Type B pancreatic cell (in vitro differentiated cells): ENCODE data around the gene HDLBP. TPM values are rescaled to one million over a fixed set of nuclear protein-coding genes. Genes with fewer than 3 reads are reported as not detected.

Experiments used
- DNase-seq: peaks from one replicate; pipeline ENCODE4 v3.0.0; 2021; ENCODE audit warnings: mixed read lengths; ENCODE audit not compliant: unreplicated experiment; ENCODE audit errors: extremely low spot score
- H3K27ac Mint-ChIP-seq: 2 replicates; pipeline ENCODE4 v1.8.0; 2021; ENCODE audit warnings: mild to moderate bottlenecking, mixed read lengths
- H3K27me3 Mint-ChIP-seq: 2 replicates; pipeline ENCODE4 v1.8.0; 2021; ENCODE audit warnings: mixed read lengths
- H3K36me3 Mint-ChIP-seq: 2 replicates; pipeline ENCODE4 v1.8.0; 2021; ENCODE audit warnings: mixed read lengths
- H3K4me1 Mint-ChIP-seq: one replicate; pipeline ENCODE4 v1.8.0; 2021; ENCODE audit warnings: mixed read lengths; ENCODE audit not compliant: unreplicated experiment
- H3K4me3 Mint-ChIP-seq: 2 replicates; pipeline ENCODE4 v1.8.0; 2021; ENCODE audit warnings: mild to moderate bottlenecking, mixed read lengths
- H3K9me3 Mint-ChIP-seq: 2 replicates; pipeline ENCODE4 v1.8.0; 2021; ENCODE audit warnings: mixed read lengths
- total RNA-seq: library from RNA; stranded (reverse); gene quantifications from 2 replicates; pipeline ENCODE4 v1.2.1, GENCODE V29; 2021; ENCODE audit warnings: low replicate concordance
- TF ChIP-seq, protein P1 (sequence below): fragments of 200-600 bp; sonication (generic); conservative IDR thresholded peaks from 2 replicates; pipeline ENCODE4 v1.5.0; 2021; ENCODE audit warnings: antibody characterized with exemption, mild to moderate bottlenecking

HDLBP gene
- total RNA-seq, 1 donor from 2014 or later: 466 TPM

- DNase-seq: no peak
- H3K27me3 Mint-ChIP-seq: no peaks in the 10 kb centered on the region
- H3K9me3 Mint-ChIP-seq: no peaks in the 10 kb centered on the region
- H3K27ac Mint-ChIP-seq: no peak overlapping the region
- peaks cover 8% of the 10 kb centered on the region for H3K36me3 Mint-ChIP-seq
- TF ChIP-seq, protein P1, sequence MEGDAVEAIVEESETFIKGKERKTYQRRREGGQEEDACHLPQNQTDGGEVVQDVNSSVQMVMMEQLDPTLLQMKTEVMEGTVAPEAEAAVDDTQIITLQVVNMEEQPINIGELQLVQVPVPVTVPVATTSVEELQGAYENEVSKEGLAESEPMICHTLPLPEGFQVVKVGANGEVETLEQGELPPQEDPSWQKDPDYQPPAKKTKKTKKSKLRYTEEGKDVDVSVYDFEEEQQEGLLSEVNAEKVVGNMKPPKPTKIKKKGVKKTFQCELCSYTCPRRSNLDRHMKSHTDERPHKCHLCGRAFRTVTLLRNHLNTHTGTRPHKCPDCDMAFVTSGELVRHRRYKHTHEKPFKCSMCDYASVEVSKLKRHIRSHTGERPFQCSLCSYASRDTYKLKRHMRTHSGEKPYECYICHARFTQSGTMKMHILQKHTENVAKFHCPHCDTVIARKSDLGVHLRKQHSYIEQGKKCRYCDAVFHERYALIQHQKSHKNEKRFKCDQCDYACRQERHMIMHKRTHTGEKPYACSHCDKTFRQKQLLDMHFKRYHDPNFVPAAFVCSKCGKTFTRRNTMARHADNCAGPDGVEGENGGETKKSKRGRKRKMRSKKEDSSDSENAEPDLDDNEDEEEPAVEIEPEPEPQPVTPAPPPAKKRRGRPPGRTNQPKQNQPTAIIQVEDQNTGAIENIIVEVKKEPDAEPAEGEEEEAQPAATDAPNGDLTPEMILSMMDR: no peak
- H3K4me1 Mint-ChIP-seq: peaks cover 11% of the 10 kb centered on the region
- H3K4me3 Mint-ChIP-seq: no peak overlapping the region
These were observed 23.5 kb downstream of the HDLBP start for GRCh38 chr2:241291977-241292376.

DNA sequence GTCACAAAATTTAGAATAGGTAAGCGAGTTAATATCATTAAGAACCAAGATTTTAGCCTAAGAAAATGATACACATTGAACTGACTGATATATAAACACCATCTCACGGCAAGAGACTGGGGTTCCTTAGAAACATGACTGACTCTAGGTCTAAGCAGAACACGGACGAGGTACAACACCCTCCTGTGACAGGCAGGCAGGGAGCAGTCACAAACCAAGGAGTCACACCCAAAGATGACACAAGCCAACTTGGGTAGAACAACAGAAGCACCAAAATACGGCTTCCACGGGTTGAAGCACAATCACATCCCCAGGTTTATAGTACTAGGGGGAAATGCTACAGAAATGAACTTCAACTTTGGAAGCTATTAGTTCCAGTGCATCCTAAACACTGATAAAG, 24.3 kb downstream of the HDLBP start:
- Mint-ChIP-seq H3K27me3 (no peaks in the 10 kb centered on the region), H3K27ac (no peak overlapping the region), H3K36me3 (peaks cover 5% of the 10 kb centered on the region), H3K9me3 (no peaks in the 10 kb centered on the region), H3K4me1 (peaks cover 11% of the 10 kb centered on the region), H3K4me3 (no peak overlapping the region)
- TF ChIP-seq, protein P1: no peak
- DNase-seq: no peak

GRCh38 chr2:241289597-241289996, 25.9 kb downstream of the HDLBP start:
- no peak for DNase-seq
- H3K4me3 Mint-ChIP-seq: no peak overlapping the region
- TF ChIP-seq, protein P1: no peak
- H3K36me3 Mint-ChIP-seq: peaks cover 4% of the 10 kb centered on the region
- H3K4me1 Mint-ChIP-seq: peaks cover 16% of the 10 kb centered on the region
- no peaks in the 10 kb centered on the region for H3K27me3 Mint-ChIP-seq
- no peaks in the 10 kb centered on the region for H3K9me3 Mint-ChIP-seq
- H3K27ac Mint-ChIP-seq: peak overlapping the region; percentile 30

GRCh38 chr2:241289053-241289452, 26.4 kb downstream of the HDLBP start:
- Mint-ChIP-seq H3K4me3 (no peak overlapping the region), H3K27ac (peak overlapping the region; percentile 30), H3K36me3 (peaks cover 7% of the 10 kb centered on the region), H3K9me3 (no peaks in the 10 kb centered on the region), H3K4me1 (peaks cover 21% of the 10 kb centered on the region), H3K27me3 (no peaks in the 10 kb centered on the region)
- DNase-seq: no peak
- TF ChIP-seq, protein P1: no peak

- H3K4me1 Mint-ChIP-seq: peaks cover 25% of the 10 kb centered on the region
- H3K9me3 Mint-ChIP-seq: no peaks in the 10 kb centered on the region
- no peak for DNase-seq
- no peak overlapping the region for H3K4me3 Mint-ChIP-seq
- H3K27me3 Mint-ChIP-seq: no peaks in the 10 kb centered on the region
- H3K36me3 Mint-ChIP-seq: peaks cover 9% of the 10 kb centered on the region
- H3K27ac Mint-ChIP-seq: peak overlapping the region; percentile 2
- TF ChIP-seq, protein P1: no peak
These were observed 27.1 kb downstream of the HDLBP start for GRCh38 chr2:241288324-241288888.
